ENCODE results near the gene KLHL20. TPM values are rescaled to one million over a fixed set of nuclear protein-coding genes. Genes with fewer than 3 reads are reported as not detected.

Gene KLHL20
- total and polyA plus RNA-seq, 2 of the 8 experiments (the other 6 are each of a cell fraction or from before 2014, with no cell fraction given), result 4.9 to 12.3 TPM

DNA sequence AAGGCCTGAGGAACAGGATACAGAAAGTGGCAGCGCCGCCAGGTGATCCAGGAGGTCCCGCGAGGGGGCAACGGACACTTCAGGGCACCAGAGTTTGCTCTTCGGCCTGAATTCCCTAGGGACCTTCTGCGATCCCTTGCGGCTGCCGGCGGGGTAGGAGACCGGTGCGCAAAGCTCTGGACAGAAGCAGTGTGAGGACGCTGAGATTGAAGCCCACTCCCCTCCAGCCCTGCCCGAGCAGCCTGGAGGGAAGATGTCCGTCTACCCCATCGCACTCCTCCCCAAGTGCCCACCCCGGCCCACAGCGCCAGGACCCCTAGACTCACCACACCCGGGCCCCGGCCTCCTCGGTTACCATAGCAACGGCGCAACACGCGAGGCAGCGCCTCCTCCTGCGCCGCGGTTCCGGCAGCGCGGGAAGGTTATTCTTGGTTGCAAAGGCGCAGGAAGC is 45.3 kb upstream of the KLHL20 start, which contains the start of gene ANKRD45 (continued):
- TF ChIP-seq, protein P1, sequence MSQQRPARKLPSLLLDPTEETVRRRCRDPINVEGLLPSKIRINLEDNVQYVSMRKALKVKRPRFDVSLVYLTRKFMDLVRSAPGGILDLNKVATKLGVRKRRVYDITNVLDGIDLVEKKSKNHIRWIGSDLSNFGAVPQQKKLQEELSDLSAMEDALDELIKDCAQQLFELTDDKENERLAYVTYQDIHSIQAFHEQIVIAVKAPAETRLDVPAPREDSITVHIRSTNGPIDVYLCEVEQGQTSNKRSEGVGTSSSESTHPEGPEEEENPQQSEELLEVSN (IDR thresholded peaks at IDR 0.05), result peak; percentile 69; the same call in 1 of the 2 replicates
- TF ChIP-seq BACH1 (IDR thresholded peaks at IDR 0.05; ENCODE audit: low read length) (no peak), SIRT6 (IDR thresholded peaks at IDR 0.05; ENCODE audit: low read length) (no peak), BCL11A (IDR thresholded peaks at IDR 0.05; ENCODE audit: low read depth in 2 of 2, low read length in 2 of 2) (no peak), HDAC6 (IDR thresholded peaks at IDR 0.05; ENCODE audit: low read depth, low read length) (no peak), GTF2F1 (IDR thresholded peaks at IDR 0.05; ENCODE audit: borderline replicate concordance, low read depth, low read length) (no peak), TEAD4 (IDR thresholded peaks at IDR 0.05; ENCODE audit: low read depth, low read length) (0 out of 2 replicates have a peak, but pooled peaks have one; percentile 25), SAP30 (IDR thresholded peaks at IDR 0.05; ENCODE audit: insufficient read depth, insufficient replicate concordance, low read length) (no peak), ASH2L (IDR thresholded peaks at IDR 0.05; ENCODE audit: low read length) (peak; percentile 84), RAD21 (IDR thresholded peaks at IDR 0.05 in 1 of 2, conservative IDR thresholded peaks at IDR 0.05 in 1 of 2; ENCODE audit: low read depth in 2 of 2, low read length in 2 of 2) (peak; percentile 41 to 51), CHD2 (IDR thresholded peaks at IDR 0.05; ENCODE audit: low read length) (no peak), CTBP2 (IDR thresholded peaks at IDR 0.05; ENCODE audit: borderline replicate concordance, insufficient read depth, insufficient read length, low read length) (no peak), SP4 (IDR thresholded peaks at IDR 0.05; ENCODE audit: low read length) (no peak), NRF1 (IDR thresholded peaks at IDR 0.05; ENCODE audit: low read depth, low read length) (no peak), SIN3A (conservative IDR thresholded peaks at IDR 0.05 in 1 of 2, IDR thresholded peaks at IDR 0.05 in 1 of 2; ENCODE audit: low read depth in 1 of 2, low read length in 2 of 2) (peak in 1 of 2 experiments; percentile 15; a peak in 1 of 4 replicates), SIX5 (IDR thresholded peaks at IDR 0.05; ENCODE audit: low read depth, low read length) (no peak), CBX8 (IDR thresholded peaks at IDR 0.05; ENCODE audit: borderline replicate concordance, low read depth, low read length) (no peak), SUZ12 (IDR thresholded peaks at IDR 0.05; ENCODE audit: low read length) (no peak), EP300 (IDR thresholded peaks at IDR 0.05; ENCODE audit: borderline replicate concordance in 1 of 2, low read depth in 2 of 2, low read length in 2 of 2) (no peak), PHF8 (conservative IDR thresholded peaks at IDR 0.05; ENCODE audit: low read depth, low read length) (no peak; the same call in 1 of the 2 replicates), RNF2 (IDR thresholded peaks at IDR 0.05; ENCODE audit: borderline replicate concordance, low read depth, low read length, missing control alignments, poor library complexity, severe bottlenecking) (no peak), MAFK (IDR thresholded peaks at IDR 0.05; ENCODE audit: low read depth, low read length) (no peak), SP1 (IDR thresholded peaks at IDR 0.05; ENCODE audit: low read depth, low read length) (no peak), EGR1 (IDR thresholded peaks at IDR 0.05; ENCODE audit: borderline replicate concordance, low read depth, low read length) (no peak), CBX5 (IDR thresholded peaks at IDR 0.05; ENCODE audit: low read depth, low read length) (no peak)

Data from H1 (cell line).